NCI-H524 (cell line): Measurements from ENCODE around the gene SH3RF2.
A peak's percentile ranks its signal among the peaks of the same experiment; 100 is the strongest.
"Not testable (repeated sequence)": the region's sequence is repeated elsewhere in the genome, so short reads cannot be mapped to it uniquely, and the experiment has no call there.

ENCODE experiments used
- DNase-seq, 2 experiments: peaks; one replicate each; lab custom pipeline; 2025; lab: John Stamatoyannopoulos, UW

SH3RF2 gene

DNA sequence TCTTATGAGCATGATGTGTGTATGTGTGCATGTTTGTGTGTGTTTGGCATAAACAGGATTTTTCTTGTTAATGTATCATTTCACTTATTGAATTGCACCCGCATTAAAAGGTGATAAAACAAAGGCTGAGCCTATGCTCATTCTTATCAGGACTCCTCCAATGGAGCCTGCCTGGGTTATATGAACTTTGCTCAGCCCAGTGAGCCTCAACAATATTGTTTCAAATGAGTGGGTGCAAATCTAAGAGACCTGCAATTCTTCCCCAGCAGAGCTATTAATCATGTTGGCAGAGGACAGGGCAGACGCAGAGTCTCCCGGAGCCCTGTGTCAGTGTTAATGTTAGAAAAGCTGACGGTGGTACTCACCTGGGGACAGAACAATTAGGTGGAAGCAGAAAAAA lies 71.6 kb downstream of the SH3RF2 start:
- no peak for DNase-seq

- no peak for DNase-seq
Observed at GRCh38 chr5:146009020-146009419, 72.6 kb downstream of the SH3RF2 start.

DNA sequence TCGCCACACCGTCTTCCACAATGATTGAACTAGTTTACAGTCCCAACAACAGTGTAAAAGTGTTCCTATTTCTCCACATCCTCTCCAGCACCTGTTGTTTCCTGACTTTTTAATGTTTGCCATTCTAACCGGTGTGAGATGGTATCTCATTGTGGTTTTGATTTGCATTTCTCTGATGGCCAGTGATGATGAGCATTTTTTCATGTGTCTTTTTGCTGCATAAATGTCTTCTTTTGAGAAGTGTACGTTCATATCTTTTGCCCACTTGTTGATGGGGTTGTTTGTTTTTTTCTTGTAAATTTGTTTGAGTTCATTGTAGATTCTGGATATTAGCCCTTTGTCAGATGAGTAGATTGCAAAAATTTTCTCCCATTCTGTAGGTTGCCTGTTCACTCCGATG lies 74.1 kb downstream of the SH3RF2 start:
- not testable (repeated sequence) for DNase-seq

DNA sequence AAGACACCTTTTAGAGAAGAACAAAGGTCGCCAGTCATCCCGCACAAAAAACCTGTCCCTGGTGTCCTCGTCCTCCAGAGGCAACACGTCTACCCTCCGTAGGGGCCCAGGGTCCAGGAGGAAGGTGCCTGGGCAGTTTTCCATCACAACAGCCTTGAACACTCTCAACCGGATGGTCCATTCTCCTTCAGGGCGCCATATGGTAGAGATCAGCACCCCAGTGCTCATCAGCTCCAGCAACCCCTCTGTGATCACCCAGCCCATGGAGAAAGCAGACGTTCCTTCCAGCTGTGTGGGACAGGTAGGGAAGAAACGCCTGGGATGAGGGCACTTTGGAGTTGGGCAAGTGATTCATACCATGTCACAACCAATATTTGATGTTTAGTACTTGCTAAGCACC lies 77.4 kb downstream of the SH3RF2 start:
- DNase-seq = no peak

DNA sequence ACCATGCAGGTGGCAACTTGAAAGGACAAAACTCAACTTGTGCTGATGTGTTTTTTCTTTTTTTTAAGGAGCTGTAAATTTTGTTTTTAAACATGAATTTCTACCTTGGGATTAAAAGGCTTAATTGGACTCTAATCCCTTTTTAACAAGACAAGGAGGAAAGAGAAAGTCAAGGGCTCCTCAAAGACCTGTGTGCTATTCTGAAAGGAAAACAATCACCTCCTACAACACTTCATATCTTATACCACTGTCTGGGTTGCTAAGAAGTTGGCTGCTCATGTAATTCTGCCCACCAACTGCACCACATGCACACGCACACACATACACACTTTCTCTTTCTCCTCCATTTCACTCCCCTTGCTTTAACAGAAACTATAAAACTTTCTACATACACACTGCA lies 78.6 kb downstream of the SH3RF2 start:
- peak; percentile 3 to 73 for DNase-seq

DNA sequence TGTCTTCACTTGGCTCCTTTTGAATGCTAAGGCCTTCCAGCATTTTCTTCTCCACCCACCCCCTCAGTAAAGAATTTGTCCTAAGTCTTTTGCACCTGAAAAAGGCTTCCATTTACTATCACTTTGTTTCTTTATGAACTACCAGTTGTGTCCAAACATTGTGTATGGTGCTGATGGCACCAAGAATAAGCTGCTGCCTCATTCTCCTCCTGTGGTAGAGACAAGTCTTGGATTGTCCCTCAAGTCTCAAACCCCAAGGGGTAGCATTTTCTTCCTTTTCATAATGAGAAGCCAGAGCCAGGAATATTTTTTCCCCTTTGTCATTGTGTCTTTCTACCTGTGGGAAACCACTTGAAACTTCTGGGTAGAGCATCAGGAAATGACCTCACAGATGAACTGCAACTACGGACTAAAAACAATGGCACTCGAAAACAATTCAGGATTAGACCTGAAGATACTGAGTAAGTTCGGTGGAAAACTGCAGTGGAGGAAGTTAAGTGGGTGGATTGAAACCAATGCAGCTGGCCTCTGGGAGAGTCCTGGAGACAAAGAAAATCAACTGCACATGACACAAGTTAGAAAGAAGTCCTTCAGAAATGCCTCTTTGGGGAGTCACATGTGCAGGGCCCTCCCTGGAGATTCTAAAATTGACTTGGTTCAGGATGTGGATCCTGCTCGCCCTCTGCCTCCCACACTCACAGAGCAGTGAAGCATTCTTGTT lies 80.5 kb downstream of the SH3RF2 start:
- no peak for DNase-seq

- DNase-seq = no peak
Observed at GRCh38 chr5:146018514-146019375, 82.4 kb downstream of the SH3RF2 start.

DNA sequence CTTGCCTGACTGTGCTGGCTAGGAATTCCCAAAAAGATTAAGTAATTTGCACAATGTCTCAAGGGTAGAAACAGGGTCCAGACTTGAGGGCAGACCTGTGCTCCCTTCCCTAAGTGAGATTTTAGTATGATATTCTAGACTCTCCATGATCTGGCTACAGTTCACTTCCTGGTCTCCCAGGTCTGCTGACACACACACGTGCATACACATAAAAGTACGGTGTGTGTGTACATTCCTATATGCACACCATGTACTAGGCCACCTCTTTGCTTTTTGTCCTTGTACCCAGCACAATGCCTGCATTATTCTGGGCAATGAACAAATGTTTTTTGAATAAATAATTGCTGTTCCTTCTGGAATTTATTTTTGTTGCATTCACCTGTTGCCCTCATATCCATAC lies 83.7 kb downstream of the SH3RF2 start:
- no peak for DNase-seq

DNA sequence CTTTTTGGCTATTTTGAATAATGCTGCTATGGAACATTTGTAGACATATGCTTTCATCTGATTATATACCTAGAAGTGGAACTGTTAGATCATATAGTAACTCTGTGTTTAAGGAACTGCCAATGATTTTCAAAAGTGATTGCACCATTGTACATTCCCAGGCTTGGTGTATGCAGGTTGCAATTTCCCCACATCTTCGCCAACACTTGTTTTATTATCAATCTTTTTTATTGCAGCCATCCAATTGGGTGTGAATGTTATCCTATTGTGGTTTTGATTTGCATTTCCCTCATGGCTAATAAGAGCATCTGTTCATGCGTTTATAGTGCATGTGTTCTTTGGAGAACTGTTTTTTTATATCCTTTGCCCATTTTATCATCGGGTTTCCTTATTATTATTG lies 87.7 kb downstream of the SH3RF2 start:
- no peak for DNase-seq

DNA sequence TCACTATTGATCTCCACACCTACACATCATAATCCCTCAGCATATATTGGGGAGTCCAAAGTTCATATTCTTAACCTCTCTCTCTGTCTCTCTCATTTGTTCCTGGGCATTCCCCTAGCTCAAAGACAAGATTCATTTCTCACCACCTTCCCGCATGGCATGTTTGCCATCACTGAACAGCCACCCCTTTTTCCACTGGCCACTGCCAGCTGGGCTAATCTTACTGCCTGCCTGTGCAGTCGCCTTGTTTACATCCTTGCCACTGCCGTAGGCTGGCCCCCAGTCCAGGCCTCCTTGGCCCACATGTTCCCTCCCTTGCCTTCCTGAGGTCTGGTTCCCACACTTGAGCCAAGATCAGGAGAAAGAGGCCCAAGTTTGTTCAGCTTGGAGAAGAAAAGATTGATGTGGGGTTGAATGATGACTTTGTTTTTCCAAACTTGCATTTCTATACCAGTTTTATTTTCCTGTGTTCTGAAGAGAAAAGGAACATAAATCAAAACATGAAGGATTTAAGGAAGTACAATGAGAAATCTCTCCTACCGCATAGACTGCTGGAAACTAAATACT lies 88.8 kb downstream of the SH3RF2 start:
- DNase-seq = no peak

DNA sequence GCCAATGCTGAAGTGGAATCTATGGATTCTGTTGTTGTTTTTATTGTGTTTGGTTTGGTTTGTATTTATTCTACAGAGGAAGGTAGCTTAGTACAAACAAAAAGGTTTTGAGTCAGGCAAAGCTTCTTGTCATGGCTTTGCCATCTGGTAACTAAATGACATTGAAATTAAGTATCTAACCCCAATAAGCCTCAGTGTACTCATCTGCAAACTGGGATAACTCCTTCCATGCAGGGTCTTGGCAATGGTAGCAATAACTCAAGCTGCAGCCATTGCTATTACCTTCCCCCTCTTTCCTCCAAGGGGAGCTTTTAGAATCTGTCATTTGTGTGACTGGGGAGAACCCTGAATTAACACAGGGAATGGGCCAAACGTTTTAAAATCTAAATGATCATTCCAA lies 89.3 kb downstream of the SH3RF2 start:
- DNase-seq = no peak

DNA sequence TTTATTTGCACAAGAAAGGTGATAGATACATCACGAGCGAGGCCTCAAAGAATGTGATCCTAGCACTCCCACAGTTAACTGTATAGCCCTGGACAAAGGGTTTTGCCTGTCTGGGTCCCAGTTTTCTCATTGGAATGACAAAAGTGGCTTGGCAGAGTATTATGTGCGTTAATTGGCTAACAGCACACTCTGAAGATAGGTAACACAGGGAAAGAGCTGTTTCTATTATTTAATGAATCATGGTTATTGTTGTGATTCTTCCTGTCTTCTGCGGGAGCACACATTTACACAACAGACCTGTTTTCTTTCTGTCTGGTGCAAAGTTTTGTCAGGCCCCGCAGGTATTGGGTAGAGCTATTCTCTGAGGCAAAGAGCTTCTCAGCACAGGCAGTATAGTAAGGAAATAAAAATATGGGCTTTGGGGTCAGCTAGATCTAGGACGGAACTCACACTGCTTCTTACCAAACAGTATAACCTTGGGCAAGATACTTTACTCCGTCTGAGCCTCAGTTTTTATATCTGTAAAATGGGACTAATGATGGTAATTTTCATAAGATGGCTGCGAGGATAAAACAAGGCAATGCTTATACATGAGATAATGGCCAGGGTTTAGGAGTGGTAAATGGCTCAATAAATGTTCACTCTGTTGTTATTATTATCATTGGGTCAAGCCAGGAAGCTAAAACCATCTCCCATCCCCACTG lies 90.1 kb downstream of the SH3RF2 start:
- DNase-seq = no peak

DNA sequence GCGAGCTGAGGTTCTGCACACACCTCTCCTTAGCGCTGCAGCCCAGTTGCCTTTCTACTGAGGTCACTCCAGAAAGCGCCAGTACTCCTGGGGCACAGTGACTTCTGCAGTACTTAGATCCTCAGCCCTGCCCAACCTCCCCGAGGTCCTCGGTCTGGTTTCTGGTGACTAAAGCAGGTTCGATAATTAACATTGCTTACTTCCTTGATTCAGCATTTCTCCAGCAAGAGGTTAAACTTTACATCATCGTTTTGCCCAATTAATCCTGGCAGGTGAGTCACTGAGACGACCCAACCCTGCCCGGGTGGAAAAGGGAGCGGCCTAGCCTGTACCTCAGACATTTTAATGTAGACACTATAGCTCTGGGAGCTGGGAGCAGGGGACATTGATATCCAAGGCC lies 91.4 kb downstream of the SH3RF2 start:
- no peak for DNase-seq

DNA sequence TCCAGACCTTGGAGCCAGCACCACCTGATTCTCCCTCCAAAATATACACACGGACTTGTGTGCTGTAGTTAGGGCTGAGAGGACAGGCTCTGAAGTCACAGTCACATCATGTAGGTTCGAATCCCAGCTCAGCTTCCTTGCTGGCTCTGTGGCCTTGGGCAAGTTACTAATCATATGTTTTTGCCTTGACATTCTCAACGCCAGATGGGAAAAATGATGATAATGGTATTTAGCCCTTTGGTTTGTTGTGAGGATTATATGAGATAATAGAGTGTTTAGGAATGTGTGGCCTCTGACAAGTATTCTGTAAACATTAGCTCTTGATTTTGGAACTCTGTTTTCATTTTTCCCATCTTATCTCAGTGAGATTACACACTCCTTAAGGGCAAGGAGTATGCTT lies 96.5 kb downstream of the SH3RF2 start:
- no peak for DNase-seq

DNA sequence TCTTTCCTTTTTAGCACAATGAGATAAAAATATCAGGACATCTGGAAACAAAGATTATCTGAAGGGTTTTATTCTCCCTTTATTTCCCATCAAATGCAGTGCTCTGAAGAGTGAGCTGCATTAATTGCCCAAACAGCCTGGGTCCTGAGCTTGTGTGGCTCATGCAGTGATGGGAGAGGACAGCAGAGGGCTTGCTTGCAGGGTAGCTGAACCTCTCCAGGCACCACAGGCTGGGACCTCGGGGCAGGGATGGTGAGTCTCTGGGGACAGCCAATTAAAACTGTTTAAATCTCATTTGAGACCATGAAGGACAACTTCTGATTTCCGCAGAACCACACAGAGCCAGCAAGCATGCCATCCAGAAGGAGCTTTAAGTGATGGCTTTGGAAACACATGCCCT lies 97.7 kb downstream of the SH3RF2 start:
- DNase-seq = peak in 1 of 2 experiments; percentile 4

- no peak for DNase-seq
Observed at GRCh38 chr5:146034605-146035004, 98.2 kb downstream of the SH3RF2 start.

GRCh38 chr5:146039420-146039819 lies 103.0 kb downstream of the SH3RF2 start:
- no peak for DNase-seq

- no peak for DNase-seq
Observed at GRCh38 chr5:146040527-146040926, 104.1 kb downstream of the SH3RF2 start.

GRCh38 chr5:146041180-146041789 lies 104.9 kb downstream of the SH3RF2 start:
- DNase-seq = peak in 1 of 2 experiments; percentile 21

DNA sequence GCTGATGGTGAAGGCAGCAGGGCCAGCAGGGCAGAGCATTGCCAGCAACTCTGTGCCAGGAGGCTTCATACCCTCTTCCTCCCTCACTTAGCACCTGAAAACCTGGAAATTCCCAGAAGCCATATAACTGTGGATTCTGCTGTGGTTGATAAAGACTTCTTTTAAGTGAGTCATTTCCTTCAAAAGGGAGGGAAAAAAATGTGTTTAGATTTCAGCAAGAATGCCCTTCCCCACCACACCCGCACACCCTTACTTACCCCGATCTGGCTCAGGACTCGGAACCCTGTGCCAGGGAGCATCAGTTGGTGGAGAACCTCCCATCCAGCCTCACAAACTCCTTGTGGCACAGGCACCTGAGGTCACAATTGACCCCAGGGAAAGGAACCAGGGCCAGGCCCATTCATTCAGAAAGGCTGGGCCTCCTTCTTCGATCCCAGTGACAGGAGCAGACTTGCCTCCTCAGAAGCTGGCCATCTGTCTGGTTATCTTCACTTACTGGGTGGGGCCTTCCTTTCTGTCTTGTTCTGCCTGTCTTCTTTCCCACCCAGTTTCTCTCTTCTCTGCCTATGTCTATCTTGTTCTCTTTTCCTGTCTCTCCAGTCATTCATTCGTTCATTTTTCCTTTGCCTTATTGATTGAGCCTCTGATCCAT lies 106.4 kb downstream of the SH3RF2 start:
- DNase-seq = peak in 1 of 2 experiments; percentile 23

DNA sequence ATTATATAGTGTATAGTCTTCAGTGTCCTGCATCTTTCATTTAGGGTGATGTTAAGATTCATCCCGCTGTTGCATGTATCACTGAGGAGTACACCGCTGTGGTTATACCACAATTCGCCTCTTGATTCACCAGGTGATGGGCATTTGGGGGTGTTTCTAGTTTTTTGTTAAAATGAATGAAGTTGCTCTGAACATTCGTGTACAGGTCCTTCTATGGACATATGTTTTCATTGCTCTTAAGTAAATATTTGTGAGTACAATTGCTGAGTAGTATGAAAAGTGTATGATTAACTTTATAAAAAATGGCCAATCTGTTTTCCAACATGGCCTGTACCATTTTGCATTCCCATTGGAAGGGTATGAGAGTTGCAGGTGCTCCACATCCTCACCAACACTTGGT lies 107.3 kb downstream of the SH3RF2 start:
- DNase-seq = no peak
